Natural killer cell (primary cell): ENCODE results near the gene ZBTB14. TPM values are rescaled to one million over a fixed set of nuclear protein-coding genes. Genes with fewer than 3 reads are reported as not detected.
A peak's percentile ranks its signal among the peaks of the same experiment; 100 is the strongest.

Source experiments
- ATAC-seq, 3 donors: fragments of 150-1000 bp in 2 of 3; fragments of 200-7000 bp in 1 of 3; cut with Tn5 transposase; 1 replicate in 1 of 3; 2 replicates in 2 of 3; pipeline ENCODE4 v1.10.0; 2021; ENCODE audit warnings: mild to moderate bottlenecking in 2 of 3, moderate library complexity in 2 of 3
- DNase-seq, 2 donors: peaks; one replicate each; pipeline versions ENCODE4 v3.0.0 to v3.0.0-alpha.2; 2013 to 2021; ENCODE audit warnings: mixed read lengths in 1 of 2
- H3K27ac ChIP-seq: one replicate; pipeline ENCODE4 v1.5.1; 2013; ENCODE audit warnings: mild to moderate bottlenecking, low read length
- H3K27me3 ChIP-seq: one replicate; pipeline ENCODE4 v1.6.1; 2013; ENCODE audit warnings: low read length; ENCODE audit not compliant: control insufficient read depth, insufficient read depth
- H3K36me3 ChIP-seq: one replicate; pipeline ENCODE4 v1.6.1; 2013; ENCODE audit warnings: low read length; ENCODE audit not compliant: control insufficient read depth, insufficient read depth
- H3K4me1 ChIP-seq: one replicate; pipeline ENCODE4 v1.6.1; 2013; ENCODE audit warnings: low read length; ENCODE audit not compliant: control insufficient read depth, insufficient read depth
- H3K4me3 ChIP-seq: one replicate; pipeline ENCODE4 v1.5.1; 2013; ENCODE audit warnings: low read length
- H3K9me3 ChIP-seq: one replicate; pipeline ENCODE4 v1.6.1; 2013; ENCODE audit warnings: low read length; ENCODE audit not compliant: control insufficient read depth, insufficient read depth
- H3K27ac Mint-ChIP-seq, 2 donors: one replicate each; pipeline ENCODE4 v1.8.0; 2022; ENCODE audit warnings: mild to moderate bottlenecking in 2 of 2, mixed read lengths in 2 of 2, moderate library complexity in 1 of 2
- H3K27me3 Mint-ChIP-seq, 2 donors: one replicate each; pipeline ENCODE4 v1.8.0; 2022; ENCODE audit warnings: low read depth in 2 of 2, mixed read lengths in 2 of 2
- H3K36me3 Mint-ChIP-seq: one replicate; pipeline ENCODE4 v1.8.0; 2022; ENCODE audit warnings: mixed read lengths
- H3K4me1 Mint-ChIP-seq, 2 donors: one replicate each; pipeline ENCODE4 v1.8.0; 2022; ENCODE audit warnings: mixed read lengths in 2 of 2
- H3K4me3 Mint-ChIP-seq: one replicate; pipeline ENCODE4 v1.8.0; 2022; ENCODE audit warnings: mild to moderate bottlenecking, moderate library complexity, mixed read lengths
- H3K9me3 Mint-ChIP-seq, 2 donors: one replicate each; pipeline ENCODE4 v1.8.0; 2022; ENCODE audit warnings: mixed read lengths in 2 of 2
- CTCF ChIP-seq: fragments of 200-600 bp; IDR thresholded peaks from one replicate; pipeline ENCODE4 v1.8.0; 2022; ENCODE audit warnings: antibody characterized with exemption
- WGBS: methylation state at CpG from one replicate; pipeline ENCODE4 v1.1.7; 2013; ENCODE audit warnings: missing lambda C conversion rate; ENCODE audit not compliant: insufficient coverage; 5-methylcytosine and 5-hydroxymethylcytosine counted together
- intact Hi-C: fragments of 100-400 bp; cut with micrococcal nuclease; formaldehyde crosslinking; loops from one replicate; pipeline ENCODE4 v1.14.2; 2022
- total RNA-seq, 4 donors: library from RNA; stranded (reverse); fragments of 120-200 nt in 1 of 4; gene quantifications; one replicate each; pipeline versions ENCODE4 v1.2.3 to v1.2.4, GENCODE V29; 2013 to 2022

Gene ZBTB14
- total RNA-seq, 3 donors from 2014 or later (not counting 1 experiment from before 2014, with no cell fraction given), result 24.7 to 25.9 (median 25.5) TPM

DNA sequence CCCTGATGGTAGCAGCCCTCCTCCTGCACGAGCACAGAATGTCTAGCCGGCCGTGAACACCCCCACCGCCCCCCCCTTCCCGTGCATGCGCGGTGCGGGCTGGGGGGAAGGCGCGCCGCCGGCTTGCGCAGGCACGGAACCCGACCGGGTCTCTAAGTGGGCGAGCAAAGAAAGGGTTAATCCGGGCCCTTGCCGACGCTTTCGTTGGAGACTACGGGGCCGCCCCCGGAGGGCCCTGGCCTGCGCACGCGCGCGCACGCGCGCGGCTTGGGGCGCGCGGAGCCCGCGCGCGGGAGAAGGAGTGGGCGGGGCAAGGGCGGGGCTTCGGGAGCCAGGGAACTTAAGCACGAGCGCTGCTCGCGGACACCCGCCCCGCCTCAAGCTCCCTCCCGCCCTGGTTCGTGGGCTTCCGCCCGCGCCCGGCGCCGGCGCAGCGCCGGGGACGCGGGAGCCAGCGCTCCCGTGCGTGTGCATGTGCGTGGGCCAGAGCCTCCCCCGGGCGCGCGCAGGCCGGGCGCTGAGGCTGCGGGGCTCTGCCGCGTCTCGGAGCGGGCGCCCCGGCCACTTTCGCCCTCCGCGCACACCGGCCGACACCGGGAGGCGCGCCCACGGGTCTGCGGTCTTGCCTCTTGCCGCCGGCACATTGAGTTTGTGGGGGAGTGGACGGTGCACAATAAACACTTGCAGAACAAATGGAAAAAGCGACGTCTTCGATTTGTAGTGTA lies 617 bp upstream of the ZBTB14 start:
- Mint-ChIP-seq H3K27me3 (peaks cover 3 to 24% of the 10 kb centered on the region in 2 donors), H3K4me1 (peaks cover 20 to 31% of the 10 kb centered on the region in 2 donors), H3K4me3 (peak overlapping the region; percentile 94), H3K36me3 (peaks cover 10% of the 10 kb centered on the region), H3K27ac (peak overlapping the region; percentile 95 to 96), H3K9me3 (no peaks in the 10 kb centered on the region)
- H3K36me3 ChIP-seq, result peaks cover 8% of the 10 kb centered on the region
- peaks cover 16% of the 10 kb centered on the region for H3K4me1 ChIP-seq
- under 1% methylated on average over 95 of the region's 95 CpGs for WGBS
- TF ChIP-seq CTCF, result no peak
- intact Hi-C loops, result loop anchor here (2.0 kb wide), 1 partner anchor 15 kb away; no protein-coding TSS in a partner anchor
- DNase-seq, result peak; percentile 89 to 98
- H3K4me3 ChIP-seq, result peak overlapping the region; percentile 87
- H3K27ac ChIP-seq, result peak overlapping the region; percentile 95
- peak; percentile 65 to 88 (median 74) for ATAC-seq
- H3K27me3 ChIP-seq, result peaks cover 3% of the 10 kb centered on the region
- H3K9me3 ChIP-seq, result no peaks in the 10 kb centered on the region

GRCh38 chr18:5294457-5295230 lies 882 bp downstream of the ZBTB14 start:
- WGBS, result under 1% methylated on average over 58 of the region's 58 CpGs
- Mint-ChIP-seq H3K9me3 (no peaks in the 10 kb centered on the region), H3K4me1 (peaks cover 20 to 32% of the 10 kb centered on the region in 2 donors), H3K27ac (peak overlapping the region; percentile 92 to 94), H3K36me3 (peaks cover 15% of the 10 kb centered on the region), H3K27me3 (peaks cover 2 to 10% of the 10 kb centered on the region in 2 donors), H3K4me3 (peak overlapping the region; percentile 89)
- no peaks in the 10 kb centered on the region for H3K27me3 ChIP-seq
- peak overlapping the region; percentile 95 for H3K4me3 ChIP-seq
- peak overlapping the region; percentile 94 for H3K27ac ChIP-seq
- TF ChIP-seq CTCF, result no peak
- DNase-seq, result peak; percentile 61 to 83
- peaks cover 16% of the 10 kb centered on the region for H3K4me1 ChIP-seq
- no peaks in the 10 kb centered on the region for H3K9me3 ChIP-seq
- intact Hi-C loops, result loop anchor here (1.0 kb wide), 1 partner anchor 56 kb away; no protein-coding TSS in a partner anchor
- peak in 2 of 3 donors; percentile 9 to 12 for ATAC-seq
- peaks cover 20% of the 10 kb centered on the region for H3K36me3 ChIP-seq

GRCh38 chr18:5294113-5294456 lies 1.4 kb downstream of the ZBTB14 start:
- Mint-ChIP-seq H3K4me1 (peaks cover 20 to 32% of the 10 kb centered on the region in 2 donors), H3K27me3 (peaks cover 2 to 4% of the 10 kb centered on the region in 2 donors), H3K27ac (peak overlapping the region; percentile 92 to 94), H3K36me3 (peaks cover 15% of the 10 kb centered on the region), H3K4me3 (peak overlapping the region; percentile 89), H3K9me3 (no peaks in the 10 kb centered on the region)
- peaks cover 20% of the 10 kb centered on the region for H3K36me3 ChIP-seq
- H3K27ac ChIP-seq, result peak overlapping the region; percentile 94
- H3K4me3 ChIP-seq, result peak overlapping the region; percentile 95
- peaks cover 16% of the 10 kb centered on the region for H3K4me1 ChIP-seq
- DNase-seq, result peak in 1 of 2 donors; percentile 18
- ATAC-seq, result peak in 1 of 3 donors; percentile 4
- no peaks in the 10 kb centered on the region for H3K27me3 ChIP-seq
- 66% methylated on average over 4 of the region's 5 CpGs for WGBS
- no peaks in the 10 kb centered on the region for H3K9me3 ChIP-seq
- no peak for TF ChIP-seq CTCF
- intact Hi-C loops, result loop anchor here (1.0 kb wide), 1 partner anchor 56 kb away; no protein-coding TSS in a partner anchor
